Osteocyte (in vitro differentiated cells): ENCODE data around the gene AK8. TPM values are rescaled to one million over a fixed set of nuclear protein-coding genes. Genes with fewer than 3 reads are reported as not detected.

Experiments used
- DNase-seq: peaks from one replicate; pipeline ENCODE4 v3.0.0; 2021; ENCODE audit warnings: mixed read lengths; ENCODE audit not compliant: unreplicated experiment; ENCODE audit errors: extremely low spot score
- H3K27ac Mint-ChIP-seq: one replicate; pipeline ENCODE4 v1.8.0; 2021; ENCODE audit warnings: mild to moderate bottlenecking, mixed read lengths; ENCODE audit not compliant: unreplicated experiment
- H3K27me3 Mint-ChIP-seq: one replicate; pipeline ENCODE4 v1.8.0; 2021; ENCODE audit warnings: mixed read lengths; ENCODE audit not compliant: unreplicated experiment
- H3K36me3 Mint-ChIP-seq: one replicate; pipeline ENCODE4 v1.8.0; 2021; ENCODE audit warnings: mixed read lengths; ENCODE audit not compliant: unreplicated experiment
- H3K4me1 Mint-ChIP-seq: one replicate; pipeline ENCODE4 v1.8.0; 2021; ENCODE audit warnings: mixed read lengths; ENCODE audit not compliant: unreplicated experiment
- H3K4me3 Mint-ChIP-seq: one replicate; pipeline ENCODE4 v1.8.0; 2021; ENCODE audit warnings: mild to moderate bottlenecking, moderate library complexity, mixed read lengths; ENCODE audit not compliant: unreplicated experiment
- H3K9me3 Mint-ChIP-seq: one replicate; pipeline ENCODE4 v1.8.0; 2021; ENCODE audit warnings: mixed read lengths; ENCODE audit not compliant: unreplicated experiment
- total RNA-seq: library from RNA; stranded (reverse); gene quantifications from 2 replicates; pipeline ENCODE4 v1.2.1, GENCODE V29; 2021
- TF ChIP-seq, protein P1 (sequence below): fragments of 200-600 bp; sonication (generic); IDR thresholded peaks from 2 replicates; pipeline ENCODE4 v1.5.0; 2021; ENCODE audit warnings: antibody characterized with exemption, mild to moderate bottlenecking, moderate library complexity

The AK8 gene
- total RNA-seq, 1 donor from 2014 or later = 0.91 TPM

DNA sequence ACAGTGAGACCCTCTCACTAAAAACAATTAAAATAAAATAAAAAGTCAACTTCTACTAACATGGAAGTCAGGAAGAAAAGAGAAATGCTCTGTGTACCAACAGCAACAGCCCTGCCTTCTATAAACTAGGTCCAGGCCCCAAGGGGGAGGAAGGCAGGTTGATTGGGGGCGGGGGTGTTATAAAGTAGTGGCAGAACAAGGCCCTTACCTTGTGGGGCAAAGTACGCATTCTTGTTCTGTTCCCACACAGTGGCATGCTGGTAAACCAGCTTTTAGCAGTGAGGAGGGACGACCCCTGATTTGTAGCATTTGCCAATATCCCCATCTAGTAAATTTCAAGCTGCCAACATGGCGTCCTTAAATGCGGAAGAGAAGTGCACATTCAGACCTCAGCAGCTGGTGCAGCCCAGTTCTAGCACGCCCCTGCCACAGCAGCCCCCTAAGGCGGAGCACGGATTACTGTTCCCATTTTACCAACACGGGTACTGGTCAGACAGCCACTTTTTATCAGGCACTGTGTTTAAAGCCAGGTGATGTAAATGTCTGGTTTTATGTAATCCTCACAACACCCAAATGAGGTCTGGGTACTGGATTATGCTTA lies 138.3 kb downstream of the AK8 start:
- Mint-ChIP-seq H3K4me1 (no peaks in the 10 kb centered on the region), H3K27ac (no peak overlapping the region), H3K36me3 (peaks cover 1% of the 10 kb centered on the region), H3K9me3 (no peaks in the 10 kb centered on the region), H3K27me3 (peaks cover 52% of the 10 kb centered on the region), H3K4me3 (no peak overlapping the region)
- TF ChIP-seq, protein P1, sequence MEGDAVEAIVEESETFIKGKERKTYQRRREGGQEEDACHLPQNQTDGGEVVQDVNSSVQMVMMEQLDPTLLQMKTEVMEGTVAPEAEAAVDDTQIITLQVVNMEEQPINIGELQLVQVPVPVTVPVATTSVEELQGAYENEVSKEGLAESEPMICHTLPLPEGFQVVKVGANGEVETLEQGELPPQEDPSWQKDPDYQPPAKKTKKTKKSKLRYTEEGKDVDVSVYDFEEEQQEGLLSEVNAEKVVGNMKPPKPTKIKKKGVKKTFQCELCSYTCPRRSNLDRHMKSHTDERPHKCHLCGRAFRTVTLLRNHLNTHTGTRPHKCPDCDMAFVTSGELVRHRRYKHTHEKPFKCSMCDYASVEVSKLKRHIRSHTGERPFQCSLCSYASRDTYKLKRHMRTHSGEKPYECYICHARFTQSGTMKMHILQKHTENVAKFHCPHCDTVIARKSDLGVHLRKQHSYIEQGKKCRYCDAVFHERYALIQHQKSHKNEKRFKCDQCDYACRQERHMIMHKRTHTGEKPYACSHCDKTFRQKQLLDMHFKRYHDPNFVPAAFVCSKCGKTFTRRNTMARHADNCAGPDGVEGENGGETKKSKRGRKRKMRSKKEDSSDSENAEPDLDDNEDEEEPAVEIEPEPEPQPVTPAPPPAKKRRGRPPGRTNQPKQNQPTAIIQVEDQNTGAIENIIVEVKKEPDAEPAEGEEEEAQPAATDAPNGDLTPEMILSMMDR = no peak
- no peak for DNase-seq

DNA sequence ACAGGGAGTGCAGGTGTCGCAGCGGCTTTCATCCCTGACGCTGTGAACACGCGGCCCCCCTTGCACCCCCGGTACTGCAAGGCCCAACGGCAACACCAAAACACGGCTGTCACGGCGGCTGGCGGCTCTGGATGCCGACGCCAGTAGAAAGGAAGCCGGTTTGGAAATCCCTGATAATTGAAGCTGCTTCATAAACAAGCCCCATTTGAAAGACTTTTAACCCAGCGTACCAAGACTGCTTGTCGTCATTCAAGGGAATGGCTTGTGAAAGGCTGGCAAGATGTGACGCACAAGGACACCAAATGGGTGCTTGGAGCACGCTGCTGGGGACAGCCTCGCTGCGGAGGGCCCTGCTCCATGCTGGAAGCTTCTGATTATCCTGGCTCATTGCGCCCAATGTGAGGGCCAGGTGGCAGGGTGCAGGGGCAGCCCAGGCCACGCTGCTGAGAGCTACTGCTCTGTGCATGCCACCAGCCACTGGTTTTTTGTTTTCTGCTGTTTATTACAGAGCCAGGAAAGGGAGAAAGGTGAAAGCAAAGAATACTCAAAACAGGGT lies 144.7 kb downstream of the AK8 start:
- TF ChIP-seq, protein P1 = no peak
- peaks cover 46% of the 10 kb centered on the region for H3K27me3 Mint-ChIP-seq
- no peak overlapping the region for H3K27ac Mint-ChIP-seq
- H3K9me3 Mint-ChIP-seq = no peaks in the 10 kb centered on the region
- no peak for DNase-seq
- no peaks in the 10 kb centered on the region for H3K4me1 Mint-ChIP-seq
- no peak overlapping the region for H3K4me3 Mint-ChIP-seq
- H3K36me3 Mint-ChIP-seq = no peaks in the 10 kb centered on the region

DNA sequence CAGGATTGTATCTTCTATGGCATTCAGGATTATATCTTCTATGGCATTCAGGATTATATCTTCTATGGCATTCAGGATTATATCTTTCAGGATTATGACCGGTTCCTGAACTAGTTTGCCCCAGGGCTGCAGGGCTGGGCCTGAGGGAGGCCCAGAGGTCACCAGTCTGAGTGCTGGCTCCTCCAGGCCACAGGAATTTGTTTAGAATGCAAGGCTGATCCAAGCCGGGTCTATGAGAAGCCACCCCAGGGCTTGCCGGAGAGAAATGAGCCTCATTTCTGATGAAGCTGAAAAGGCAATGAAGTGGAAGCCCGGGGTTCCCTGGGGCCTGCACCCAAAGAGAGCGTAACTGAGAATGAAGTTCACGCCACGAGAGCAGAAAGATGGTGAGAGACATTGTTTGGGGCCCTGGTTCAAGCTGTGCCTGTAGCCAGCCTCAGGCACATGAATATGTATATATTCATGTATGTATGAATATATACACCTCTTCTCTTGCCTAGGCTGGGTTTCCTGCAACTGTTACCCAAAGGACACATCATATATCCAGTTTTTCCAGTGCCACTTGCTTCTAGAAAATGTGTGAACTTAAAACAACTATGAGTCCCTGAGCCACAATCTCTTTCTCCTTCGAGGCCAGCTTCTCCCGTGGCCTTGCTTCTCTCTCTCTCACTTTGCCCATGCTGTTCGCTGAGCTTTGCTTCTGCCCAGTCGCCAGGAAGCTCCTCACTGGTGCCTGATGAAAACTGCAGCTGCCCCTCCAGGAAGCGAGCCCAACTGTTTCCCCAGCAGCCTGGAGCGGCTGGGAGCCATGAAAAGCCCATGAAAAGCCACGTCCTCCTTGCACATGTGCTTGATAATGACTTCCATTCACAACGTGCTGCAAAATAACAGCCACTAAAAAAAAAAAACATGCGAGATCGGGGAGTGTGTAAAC lies 145.5 kb downstream of the AK8 start:
- Mint-ChIP-seq H3K4me1 (no peaks in the 10 kb centered on the region), H3K4me3 (no peak overlapping the region), H3K27ac (no peak overlapping the region), H3K36me3 (no peaks in the 10 kb centered on the region), H3K9me3 (no peaks in the 10 kb centered on the region), H3K27me3 (peaks cover 46% of the 10 kb centered on the region)
- TF ChIP-seq, protein P1 = no peak
- no peak for DNase-seq

DNA sequence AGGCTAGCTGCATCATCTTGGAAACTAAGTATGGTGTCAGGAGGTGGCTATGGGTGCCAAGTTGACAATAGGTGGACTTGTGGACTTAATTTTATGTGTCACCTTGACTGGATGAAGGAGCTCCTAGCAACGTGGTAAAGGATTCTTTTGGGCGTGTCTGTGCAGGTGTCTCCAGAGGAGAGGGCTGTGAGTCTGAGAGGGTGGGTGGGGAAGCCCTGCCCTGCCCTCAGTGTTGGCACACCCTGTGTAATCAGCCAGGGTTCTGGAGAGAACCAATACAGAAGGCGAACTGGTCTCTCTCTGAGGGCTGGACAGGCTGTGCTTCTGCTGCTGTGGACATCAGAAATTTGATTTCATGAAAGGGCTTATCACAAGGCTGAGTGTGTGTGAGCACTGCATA lies 146.9 kb downstream of the AK8 start:
- H3K9me3 Mint-ChIP-seq = no peaks in the 10 kb centered on the region
- no peak for DNase-seq
- no peaks in the 10 kb centered on the region for H3K36me3 Mint-ChIP-seq
- TF ChIP-seq, protein P1 = no peak
- no peak overlapping the region for H3K4me3 Mint-ChIP-seq
- H3K27ac Mint-ChIP-seq = no peak overlapping the region
- H3K27me3 Mint-ChIP-seq = peaks cover 39% of the 10 kb centered on the region
- no peaks in the 10 kb centered on the region for H3K4me1 Mint-ChIP-seq
